8988T (cell line): ENCODE measurements around the gene INPP5A.

Experiments used
- DNase-seq: peaks from one replicate; pipeline ENCODE4 v3.0.0; 2011

INPP5A gene

GRCh38 chr10:132712291-132712690, 174.7 kb downstream of the INPP5A start:
- DNase-seq: no peak

DNA sequence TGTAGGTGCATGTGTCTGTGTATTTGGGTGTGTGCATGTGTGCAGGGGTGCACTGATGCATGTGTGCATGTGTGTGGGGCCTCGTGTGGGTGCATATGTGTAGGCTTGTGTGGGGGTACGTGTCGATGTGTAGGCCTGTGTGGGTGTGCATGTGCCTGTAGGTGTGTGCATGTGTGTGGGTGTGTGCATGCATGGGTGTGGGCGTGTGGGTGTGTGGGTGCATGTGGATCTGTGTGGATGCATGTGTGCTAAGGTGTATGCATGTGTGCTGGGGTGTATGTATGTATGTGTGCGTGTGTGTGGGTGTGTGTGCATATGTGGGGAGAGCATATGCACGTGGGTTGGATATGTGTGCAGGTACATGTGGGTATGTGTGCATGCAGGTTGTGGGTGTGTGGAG, 175.2 kb downstream of the INPP5A start:
- no peak for DNase-seq

DNA sequence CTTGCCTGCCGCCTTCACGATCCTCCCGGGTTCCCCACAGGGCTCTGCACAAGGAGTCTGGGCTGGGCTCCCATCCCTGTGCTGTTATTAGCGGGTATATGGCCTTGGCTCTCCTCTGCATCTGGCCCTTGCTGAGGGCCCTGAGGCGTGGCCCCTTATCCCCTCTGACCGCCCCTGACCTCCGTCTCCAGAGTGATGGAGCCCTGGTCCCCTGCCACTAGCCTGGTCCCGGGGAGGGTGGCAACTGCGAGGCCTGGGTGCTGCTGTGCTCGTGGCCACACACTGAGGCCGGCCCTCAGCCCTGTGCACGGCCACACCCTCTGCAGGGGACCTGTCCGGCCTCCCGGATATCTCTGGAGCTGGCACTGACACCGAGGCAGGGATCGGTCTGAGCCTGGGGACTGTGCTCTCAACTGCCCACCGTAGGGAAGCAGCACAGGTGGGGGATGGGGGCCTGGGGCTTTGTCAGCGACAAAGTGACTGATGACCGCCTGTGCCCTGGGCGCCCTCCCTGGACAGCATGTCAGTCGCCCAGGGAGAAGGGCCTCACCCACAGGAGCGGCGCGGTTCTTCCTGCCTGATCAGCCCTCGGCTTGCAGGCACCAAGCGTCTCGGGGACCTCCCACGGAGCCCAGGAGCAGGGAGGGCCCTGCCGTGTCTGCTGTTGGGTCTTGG, 176.0 kb downstream of the INPP5A start:
- DNase-seq: no peak

DNA sequence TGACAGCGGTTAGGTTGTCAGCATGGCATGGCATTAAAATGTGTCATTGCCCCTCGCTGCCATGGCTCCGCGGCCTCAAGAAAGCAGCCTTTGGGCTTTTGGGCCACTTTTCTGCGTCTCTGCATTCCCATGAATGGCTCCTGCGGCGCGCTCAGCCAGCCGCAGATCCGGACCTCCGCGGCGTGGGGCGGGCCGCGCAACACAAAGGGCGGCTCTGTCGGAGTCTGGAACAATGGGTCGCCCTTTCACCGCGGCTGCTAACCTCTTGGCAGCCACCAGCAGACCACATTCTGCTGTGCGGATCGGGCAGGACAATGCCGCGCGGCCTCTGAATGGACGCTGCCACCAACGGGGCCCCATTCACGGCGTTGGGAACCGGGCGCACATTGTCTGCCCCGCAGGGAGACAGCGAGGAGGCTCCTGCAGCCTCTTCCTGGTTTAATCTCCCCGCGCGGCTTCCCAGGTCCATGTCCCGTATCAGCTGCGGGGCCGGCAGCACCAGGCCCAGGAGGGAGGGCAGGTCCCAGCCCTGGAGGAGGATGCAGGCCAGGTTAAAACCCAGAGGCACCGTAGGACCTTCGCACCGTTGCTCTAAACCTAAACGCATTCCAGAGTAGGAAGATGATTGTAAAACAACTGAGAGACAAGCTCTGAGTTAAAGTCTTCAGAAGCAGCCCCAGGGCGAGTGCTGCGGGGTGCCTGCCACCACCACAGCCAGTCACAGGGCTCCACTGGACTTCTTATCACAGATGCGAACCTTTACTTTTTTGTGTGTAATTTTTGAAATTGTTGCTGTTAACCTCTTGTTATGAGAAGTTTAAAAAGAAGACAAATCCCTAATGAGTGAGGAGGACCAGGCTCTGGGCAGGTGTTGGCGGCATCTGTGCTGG, 176.8 kb downstream of the INPP5A start:
- DNase-seq: no peak

DNA sequence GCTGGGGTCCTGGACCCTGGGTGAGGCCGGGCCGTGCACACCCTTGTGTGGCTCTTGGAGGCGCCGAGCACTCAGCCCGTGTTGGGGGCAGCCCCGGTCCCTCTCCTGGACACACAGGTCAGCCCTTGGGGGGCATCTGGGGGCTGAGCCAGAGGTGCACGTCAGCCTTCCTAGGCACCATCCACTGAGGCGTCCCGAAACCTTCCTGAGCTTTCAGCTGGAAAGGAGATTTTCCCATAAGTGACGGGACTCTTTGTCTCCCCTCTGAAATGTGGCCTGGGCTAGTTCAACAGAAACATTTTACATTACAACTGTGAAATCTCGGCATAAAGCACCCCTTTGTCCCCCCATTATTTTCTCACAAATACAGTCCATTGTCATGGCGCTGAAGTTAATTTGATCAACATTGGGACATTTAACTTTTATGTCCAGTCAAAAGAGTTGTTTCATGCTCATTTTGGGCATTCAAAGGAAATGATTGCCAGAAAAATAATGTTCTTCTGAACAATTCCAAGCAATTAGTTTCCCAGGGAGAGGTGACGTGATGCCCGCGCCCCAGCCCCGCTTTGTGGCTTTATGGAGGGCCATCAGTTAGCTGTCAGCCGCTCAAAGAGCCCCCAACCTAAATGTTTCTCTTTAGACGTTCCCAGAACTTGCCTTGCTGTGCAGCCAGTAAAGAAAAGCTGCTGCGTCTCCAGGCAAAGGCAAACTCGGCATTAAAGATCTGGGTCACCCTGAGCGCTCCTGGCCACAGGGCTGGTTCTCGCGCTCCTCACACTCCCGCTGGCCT, 177.6 kb downstream of the INPP5A start:
- no peak for DNase-seq

DNA sequence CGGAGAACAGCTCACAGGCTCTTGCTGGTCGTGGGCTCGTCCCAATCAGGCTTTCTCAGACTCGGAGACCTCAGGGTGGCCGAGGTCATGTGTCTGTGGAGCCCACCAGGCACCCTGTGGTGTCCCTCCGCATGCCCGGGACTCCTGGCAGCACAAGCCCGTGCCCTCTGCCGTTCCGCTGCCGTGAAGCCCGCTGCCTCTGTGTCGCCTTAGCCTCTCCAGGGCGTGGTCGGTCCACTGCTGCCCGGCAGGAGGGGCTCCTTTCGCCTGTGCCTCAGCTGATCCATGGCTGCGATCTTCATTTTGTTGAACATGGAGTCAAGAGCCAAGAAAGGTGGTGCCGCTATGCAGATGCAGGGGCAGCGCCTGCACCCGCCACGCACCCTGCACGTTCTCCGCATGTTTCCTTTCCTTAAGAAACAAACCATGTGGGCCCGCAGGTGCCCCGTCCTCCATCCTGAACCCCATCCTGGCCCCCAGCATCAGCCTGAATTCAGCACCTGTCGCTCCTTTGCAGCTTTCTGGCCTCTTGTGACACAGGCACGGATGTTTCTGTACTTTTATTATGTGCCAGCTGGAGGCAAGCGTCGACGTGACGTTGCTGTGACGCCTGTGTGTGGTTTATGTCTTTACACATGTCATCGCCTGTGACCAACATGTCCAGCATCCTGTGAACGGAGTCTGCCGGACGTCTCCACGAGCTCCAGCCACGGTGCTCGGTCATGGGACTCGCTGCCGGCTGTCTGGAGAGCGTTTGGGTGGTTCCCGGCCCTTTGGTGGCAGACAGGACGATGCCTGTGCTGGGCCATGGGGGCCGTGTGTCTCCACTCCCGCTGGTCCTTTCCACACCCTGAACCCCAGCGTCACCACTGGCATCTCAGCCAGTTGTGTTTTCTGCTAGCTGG, 178.4 kb downstream of the INPP5A start:
- no peak for DNase-seq

- DNase-seq: no peak
Measured at GRCh38 chr10:132716691-132717490, 179.3 kb downstream of the INPP5A start.

DNA sequence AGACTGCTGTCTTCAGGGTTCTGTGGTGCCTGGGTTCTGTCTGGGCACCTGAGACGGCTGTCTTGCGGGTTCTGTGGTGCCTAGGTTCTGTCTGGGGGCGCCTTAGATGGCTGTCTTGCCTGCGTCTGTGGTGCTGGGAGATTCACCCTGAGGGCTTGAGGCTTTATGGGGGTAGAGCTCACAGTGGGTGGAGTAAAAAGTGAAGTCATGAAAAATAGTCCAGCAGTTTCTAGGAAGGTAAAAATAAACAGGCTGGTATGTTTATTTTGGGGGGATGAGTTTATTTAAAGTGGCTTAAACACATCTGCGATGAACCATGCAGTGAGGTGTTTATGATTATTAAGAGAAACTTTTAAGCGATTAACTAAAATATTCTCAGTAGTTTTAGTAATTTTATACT, 184.1 kb downstream of the INPP5A start:
- DNase-seq: no peak

- DNase-seq: no peak
Measured at GRCh38 chr10:132722394-132723329, 185.1 kb downstream of the INPP5A start.

- DNase-seq: no peak
Measured at GRCh38 chr10:132723330-132723970, 185.9 kb downstream of the INPP5A start.

DNA sequence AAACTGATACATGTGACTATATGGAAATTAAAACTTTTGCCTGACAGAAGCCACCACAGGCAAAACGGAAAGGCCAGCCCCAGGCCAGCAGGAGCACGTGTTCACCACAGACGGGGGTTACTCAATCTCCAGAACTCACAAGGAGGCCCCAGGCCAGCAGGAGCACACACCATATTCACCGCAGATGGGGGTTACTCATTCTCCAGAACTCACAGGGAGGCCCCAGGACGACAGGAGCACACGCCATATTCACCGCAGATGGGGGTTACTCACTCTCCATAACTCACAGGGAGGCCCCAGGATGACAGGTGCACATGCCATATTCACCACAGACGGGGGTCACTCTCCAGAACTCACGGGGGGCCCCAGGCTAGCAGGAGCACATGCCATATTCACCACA, 186.9 kb downstream of the INPP5A start:
- DNase-seq: no peak

DNA sequence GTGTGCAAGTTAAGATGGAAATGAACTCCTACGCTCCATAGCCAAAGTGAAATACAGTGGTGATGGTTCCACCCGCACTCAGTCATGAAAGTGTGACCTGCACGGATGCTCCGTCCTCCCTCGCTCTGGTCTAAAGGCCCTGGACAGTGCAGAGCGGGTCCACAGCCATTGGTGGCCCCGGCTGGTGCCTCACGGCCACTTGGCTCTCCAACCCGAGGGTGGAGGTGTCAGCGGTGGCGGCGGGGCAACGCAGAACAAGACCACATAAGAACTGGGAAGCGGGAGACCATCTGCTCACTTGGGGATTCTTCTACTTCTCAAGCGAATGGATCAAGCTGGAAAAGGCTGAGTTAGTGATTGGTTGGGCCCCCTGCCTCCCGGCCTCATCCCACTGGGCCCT, 187.6 kb downstream of the INPP5A start:
- no peak for DNase-seq

GRCh38 chr10:132726194-132726593, 188.6 kb downstream of the INPP5A start:
- no peak for DNase-seq

DNA sequence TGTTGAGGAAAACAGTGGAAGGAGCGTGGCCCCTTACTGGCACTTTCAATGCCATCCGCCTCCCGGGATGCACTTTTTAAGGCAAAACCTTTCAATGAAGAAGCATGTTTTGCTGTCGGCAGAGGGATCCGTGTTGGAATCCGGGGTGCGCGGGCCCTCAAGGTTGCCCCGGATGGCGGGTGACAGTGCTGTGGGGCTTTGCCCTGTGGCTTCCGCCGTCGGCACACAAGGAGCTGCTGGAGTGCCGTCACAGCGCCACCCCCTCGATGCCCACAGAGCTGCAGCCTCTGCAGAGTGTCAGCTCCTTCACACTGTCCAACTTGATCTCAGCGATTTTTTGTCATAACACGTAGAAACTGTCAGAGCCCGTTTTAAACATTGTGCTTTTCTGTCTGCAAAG, 189.4 kb downstream of the INPP5A start:
- DNase-seq: no peak

GRCh38 chr10:132727411-132727810, 189.8 kb downstream of the INPP5A start:
- no peak for DNase-seq

DNA sequence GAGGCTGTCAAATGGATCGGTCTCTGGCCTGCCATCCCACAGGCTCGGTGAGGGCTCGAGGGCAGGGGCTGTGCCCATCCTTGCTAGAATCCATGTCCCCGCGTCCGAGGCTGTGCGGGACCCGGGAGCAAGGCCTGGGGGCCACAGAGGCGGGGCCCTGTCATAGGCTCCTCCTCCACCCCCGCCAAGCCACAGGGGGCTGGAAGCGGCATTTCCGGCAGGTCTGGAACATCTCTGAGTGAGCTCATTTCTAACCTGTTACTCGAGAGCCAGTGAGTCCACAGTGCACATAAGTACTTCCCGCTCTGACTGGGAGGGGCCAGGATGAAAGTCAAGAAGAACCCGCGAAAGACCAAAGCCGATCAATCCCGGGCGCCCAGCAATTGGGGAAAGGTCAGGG, 190.7 kb downstream of the INPP5A start:
- DNase-seq: no peak

DNA sequence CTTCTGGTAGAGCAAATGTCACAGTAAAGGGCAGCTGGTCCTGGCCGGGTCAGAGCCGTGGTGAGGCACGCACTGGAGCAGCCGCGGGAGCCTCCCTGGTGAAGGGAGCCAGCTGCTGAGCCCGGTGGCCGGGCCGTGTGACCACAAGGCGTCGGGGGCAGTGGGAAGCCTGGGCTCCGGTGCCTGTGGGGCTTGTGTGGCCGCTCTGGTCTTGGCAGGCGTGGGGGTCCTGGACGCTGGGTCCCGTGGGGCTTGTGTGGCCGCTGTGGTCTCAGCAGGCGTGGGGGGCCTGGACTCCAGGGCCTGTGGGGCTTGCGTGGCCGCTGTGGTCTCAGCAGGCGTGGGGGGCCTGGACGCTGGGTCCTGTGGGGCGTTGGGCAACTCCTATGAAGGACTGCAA, 191.2 kb downstream of the INPP5A start:
- no peak for DNase-seq

DNA sequence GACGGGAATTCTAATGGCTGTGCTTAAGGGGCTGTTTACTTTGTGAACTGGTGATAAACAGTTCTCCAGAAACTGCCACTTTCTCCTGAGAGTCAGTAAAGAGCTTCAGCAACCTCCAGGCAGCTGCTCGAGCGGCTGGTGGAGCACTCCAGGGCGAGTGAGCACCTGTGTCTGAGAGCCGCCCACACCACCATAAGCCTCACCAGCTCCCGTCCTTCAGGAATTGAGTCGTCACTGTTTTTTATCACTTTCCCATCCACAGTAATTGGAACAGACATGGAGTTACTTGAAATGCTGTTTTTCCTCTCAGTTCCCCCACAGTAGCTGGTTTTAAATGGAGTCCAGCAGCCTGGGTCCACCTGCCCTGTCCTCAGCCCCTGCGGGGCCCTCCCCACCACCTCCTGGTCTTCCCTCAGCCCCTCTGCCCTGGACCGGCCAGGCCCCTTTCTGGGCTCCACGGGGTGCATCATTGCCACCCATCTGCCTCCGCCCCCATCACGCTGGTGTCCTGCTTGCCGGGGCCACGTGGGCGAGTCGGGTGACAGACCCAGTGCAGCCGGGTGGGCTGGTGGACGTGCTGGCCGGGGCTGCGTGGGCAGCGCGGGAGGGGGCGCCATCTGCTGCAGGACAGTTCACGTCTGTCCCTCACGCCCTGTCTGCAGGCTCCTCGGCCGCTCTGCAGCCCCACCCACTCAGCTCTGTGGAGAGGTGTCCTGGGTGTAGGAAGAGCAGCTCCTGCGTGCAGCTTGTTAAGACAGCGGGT, 192.4 kb downstream of the INPP5A start:
- no peak for DNase-seq

DNA sequence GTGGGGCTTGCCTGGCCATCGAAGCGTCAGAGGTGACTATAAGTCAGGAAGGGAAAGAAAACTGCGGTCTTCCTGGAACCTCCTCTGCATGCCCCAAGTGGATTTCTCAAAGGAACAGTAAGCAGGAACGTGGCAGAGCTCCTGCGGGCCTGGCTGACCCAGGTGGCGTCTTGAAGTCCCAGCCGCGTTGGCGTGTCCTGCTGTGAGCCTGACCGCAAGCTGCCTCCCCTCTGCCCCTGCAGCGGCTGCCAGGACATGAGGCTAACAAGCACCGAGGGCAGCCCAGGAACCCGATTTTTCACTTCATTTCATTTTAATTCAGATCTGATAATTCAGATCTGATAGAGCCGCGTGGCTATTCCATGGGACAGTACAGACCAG, 193.0 kb downstream of the INPP5A start:
- no peak for DNase-seq
